PC-9 (cell line): Measurements from ENCODE around the gene TRIM9.

Experiments used
- CTCF ChIP-seq: fragments of 200-600 bp; sonication (generic); conservative IDR thresholded peaks from 2 replicates; pipeline ENCODE4 v1.6.1; 2017; ENCODE audit warnings: mixed run types, antibody characterized with exemption, mild to moderate bottlenecking, moderate library complexity
- EZH2 ChIP-seq: fragments of 200-600 bp; sonication (generic); IDR thresholded peaks from 2 replicates; pipeline ENCODE4 v1.8.0; 2017; ENCODE audit warnings: antibody characterized with exemption, low read depth

GRCh38 chr14:51058382-51058781 is 36.5 kb downstream of the TRIM9 start:
- TF ChIP-seq CTCF, result no peak
- no peak for TF ChIP-seq EZH2
